HCT116 (cell line): Measurements from ENCODE around the gene GALNT16. TPM values are rescaled to one million over a fixed set of nuclear protein-coding genes. Genes with fewer than 3 reads are reported as not detected.

Source experiments
- ATAC-seq: fragments of 200-7000 bp; cut with Tn5 transposase; 2 replicates; pipeline ENCODE4 v1.9.1; 2020; ENCODE audit warnings: mild to moderate bottlenecking, moderate library complexity
- BruUV-seq: library from RNA; stranded (reverse); fragments of 400-500 nt; replicated peaks from 2 replicates; lab custom pipeline; 2021; lab: Mats Ljungman, UMichigan
- CTCF ChIA-PET: fragments of 300-600 bp; sonication (Branson Sonifier 250); formaldehyde crosslinking; loops from one replicate; lab custom pipeline; 2021; ENCODE audit warnings: antibody characterized with exemption; lab: Charles Lee
- POLR2A ChIA-PET: fragments of 300-600, 350-600 bp; sonication (Branson Sonifier 250); formaldehyde crosslinking; loops from one replicate; lab custom pipeline; 2021; ENCODE audit warnings: antibody characterized with exemption; lab: Charles Lee
- RAD21 ChIA-PET, 2 experiments: fragments of 300-600 bp; sonication (Branson Sonifier 250); formaldehyde crosslinking; loops; one replicate each; lab custom pipeline; 2023; ENCODE audit warnings: low total read pairs in 2 of 2; ENCODE audit not compliant: uncharacterized antibody in 2 of 2, unreplicated experiment in 2 of 2, low non-redundant PET in 1 of 2; lab: Charles Lee
- DNase-seq: peaks from one replicate; pipeline ENCODE4 v3.0.0-alpha.2; 2010; ENCODE audit warnings: low read depth, low spot score
- H2AFZ ChIP-seq: fragments of 200-600 bp; shearing (Covaris generic), sonication (generic); 2 replicates; pipeline ENCODE4 v1.6.1; 2017; ENCODE audit warnings: low read depth, mixed run types, mixed read lengths, antibody characterized with exemption, low read length; ENCODE audit not compliant: poor library complexity, severe bottlenecking
- H3K27ac ChIP-seq: 2 replicates; pipeline ENCODE4 v1.5.1; 2012; ENCODE audit warnings: low read depth, low read length
- H3K27me3 ChIP-seq: fragments of 200-600 bp; sonication (generic); 2 replicates; pipeline ENCODE4 v1.6.1; 2016; ENCODE audit warnings: mixed run types, low read length, mixed read lengths; ENCODE audit not compliant: insufficient read depth
- H3K36me3 ChIP-seq, 2 experiments: fragments of 200-500 bp in 1 of 2; fragments of 200-600 bp in 1 of 2; sonication (Bioruptor generic) in 1 of 2; sonication (generic) in 1 of 2; 2 replicates each; pipeline versions ENCODE4 v1.5.1 to v1.6.1; 2014 to 2016; ENCODE audit warnings: low read length in 2 of 2, inconsistent platforms in 1 of 2, mixed read lengths in 1 of 2, mixed run types in 1 of 2; ENCODE audit not compliant: insufficient read depth in 2 of 2, control insufficient read depth in 1 of 2
- H3K4me1 ChIP-seq, 2 experiments: fragments of 200-600 bp in 1 of 2; sonication (generic) in 1 of 2; 2 replicates each; pipeline versions ENCODE4 v1.5.1 to v1.6.1; 2012 to 2017; ENCODE audit warnings: low read length in 2 of 2, inconsistent platforms in 1 of 2, mild to moderate bottlenecking in 1 of 2, mixed read lengths in 1 of 2, mixed run types in 1 of 2, moderate library complexity in 1 of 2; ENCODE audit not compliant: insufficient read depth in 2 of 2, control insufficient read depth in 1 of 2
- H3K4me2 ChIP-seq: fragments of 200-600 bp; sonication (generic); 2 replicates; pipeline ENCODE4 v1.6.1; 2017; ENCODE audit warnings: mixed run types, low read length, mixed read lengths
- H3K4me3 ChIP-seq, 2 experiments: fragments of 200-600 bp in 1 of 2; sonication (generic) in 1 of 2; replicated peaks in 1 of 2; 2 replicates each; pipeline ENCODE4 v1.5.1; 2011 to 2016; ENCODE audit warnings: low read length in 2 of 2, control low read depth in 1 of 2, low read depth in 1 of 2, mild to moderate bottlenecking in 1 of 2, mixed read lengths in 1 of 2, mixed run types in 1 of 2
- H3K79me2 ChIP-seq: fragments of 200-600 bp; sonication (generic); 2 replicates; pipeline ENCODE4 v1.6.1; 2017; ENCODE audit warnings: mild to moderate bottlenecking, mixed run types, low read length, moderate library complexity, mixed read lengths; ENCODE audit not compliant: insufficient read depth
- H3K9ac ChIP-seq: fragments of 200-600 bp; sonication (generic); 2 replicates; pipeline ENCODE4 v1.6.1; 2016; ENCODE audit warnings: low read length, mixed read lengths
- H3K9me2 ChIP-seq: fragments of 200-600 bp; sonication (generic), shearing (Covaris generic); 2 replicates; pipeline ENCODE4 v1.6.1; 2017; ENCODE audit warnings: mixed run types, mild to moderate bottlenecking, moderate library complexity; ENCODE audit not compliant: insufficient read depth
- H3K9me3 ChIP-seq, 2 experiments: fragments of 200-500 bp in 1 of 2; fragments of 200-600 bp in 1 of 2; sonication (Bioruptor generic) in 1 of 2; sonication (generic) in 1 of 2; 2 replicates each; pipeline ENCODE4 v1.6.1; 2014 to 2017; ENCODE audit warnings: low read length in 2 of 2, mixed read lengths in 2 of 2, inconsistent platforms in 1 of 2, low read depth in 1 of 2, mild to moderate bottlenecking in 1 of 2, mixed run types in 1 of 2, moderate library complexity in 1 of 2; ENCODE audit not compliant: control insufficient read depth in 1 of 2, insufficient read depth in 1 of 2
- H4K20me1 ChIP-seq: fragments of 200-600 bp; sonication (generic), shearing (Covaris generic); 2 replicates; pipeline ENCODE4 v1.6.1; 2017; ENCODE audit warnings: mixed run types, mild to moderate bottlenecking, moderate library complexity; ENCODE audit not compliant: insufficient read depth
- ATF3 ChIP-seq: IDR thresholded peaks from 2 replicates; pipeline ENCODE4 v1.6.1; 2012
- EGR1 ChIP-seq: IDR thresholded peaks from 2 replicates; pipeline ENCODE4 v1.6.1; 2012; ENCODE audit warnings: low read depth
- FOSL1 ChIP-seq: IDR thresholded peaks from 2 replicates; pipeline ENCODE4 v1.6.1; 2012; ENCODE audit warnings: low read depth
- JUND ChIP-seq: IDR thresholded peaks from 2 replicates; pipeline ENCODE4 v1.6.1; 2012
- MAX ChIP-seq: IDR thresholded peaks from 2 replicates; pipeline ENCODE4 v1.6.1; 2012
- POLR2A ChIP-seq: IDR thresholded peaks from 2 replicates; pipeline ENCODE4 v1.7.0; 2011; ENCODE audit warnings: borderline replicate concordance; ENCODE audit not compliant: insufficient read depth, insufficient read length; ENCODE audit errors: extremely low read depth
- RAD21 ChIP-seq: IDR thresholded peaks from 2 replicates; pipeline ENCODE4 v1.6.1; 2012; ENCODE audit warnings: low read depth, mild to moderate bottlenecking
- TCF7L2 ChIP-seq: IDR thresholded peaks from 2 replicates; pipeline ENCODE4 v1.7.0; 2011; ENCODE audit warnings: borderline replicate concordance, inconsistent platforms; ENCODE audit not compliant: insufficient read depth, insufficient read length; ENCODE audit errors: extremely low read depth
- YY1 ChIP-seq: IDR thresholded peaks from 2 replicates; pipeline ENCODE4 v1.6.1; 2011; ENCODE audit warnings: low read length, low read depth, moderate library complexity, mild to moderate bottlenecking; ENCODE audit not compliant: insufficient replicate concordance; ENCODE audit errors: extremely low read depth
- ZBTB33 ChIP-seq: IDR thresholded peaks from 2 replicates; pipeline ENCODE4 v1.6.1; 2011; ENCODE audit warnings: mild to moderate bottlenecking, low read length, moderate library complexity; ENCODE audit not compliant: insufficient replicate concordance; ENCODE audit errors: extremely low read depth
- ZNF274 ChIP-seq: fragments of 200-500 bp; sonication (Bioruptor generic); IDR thresholded peaks from 2 replicates; pipeline ENCODE4 v1.6.1; 2014; ENCODE audit warnings: mild to moderate bottlenecking, low read depth, low read length, inconsistent platforms
- intact Hi-C: fragments of 100-400 bp; cut with micrococcal nuclease; formaldehyde crosslinking; loops from 2 replicates; pipeline ENCODE4 v1.10.0; 2022
- total RNA-seq: library from RNA; stranded (reverse); gene quantifications from one replicate; pipeline ENCODE4 v1.2.1, GENCODE V29; 2021; ENCODE audit not compliant: unreplicated experiment

GALNT16 gene
- total RNA-seq, 1 experiment from 2014 or later: 0.32 TPM

GRCh38 chr14:69232388-69232787 is 27.6 kb upstream of the GALNT16 start:
- no peak for TF ChIP-seq ZNF274
- no peak for TF ChIP-seq YY1
- no peak for TF ChIP-seq POLR2A
- no peak for TF ChIP-seq EGR1
- TF ChIP-seq ZBTB33: no peak
- TF ChIP-seq MAX: no peak
- TF ChIP-seq FOSL1: no peak
- no peak for TF ChIP-seq TCF7L2
- TF ChIP-seq ATF3: no peak
- no peak for TF ChIP-seq RAD21
- no peak for TF ChIP-seq JUND
- no peak overlapping the region for H2AFZ ChIP-seq
- no peak overlapping the region for H3K4me3 ChIP-seq
- no peak for ATAC-seq
- RAD21 ChIA-PET: no interaction called here
- H4K20me1 ChIP-seq: no peaks in the 10 kb centered on the region
- CTCF ChIA-PET: no interaction called here
- no peaks in the 10 kb centered on the region for H3K27me3 ChIP-seq
- peaks cover 0 to 21% of the 10 kb centered on the region in 2 experiments; a peak in 2 of 4 replicates for H3K36me3 ChIP-seq
- H3K9me3 ChIP-seq: no peaks in the 10 kb centered on the region
- H3K9me2 ChIP-seq: no peaks in the 10 kb centered on the region
- H3K9ac ChIP-seq: no peak overlapping the region
- intact Hi-C loops: no loop called here
- H3K27ac ChIP-seq: no peak overlapping the region
- H3K79me2 ChIP-seq: no peaks in the 10 kb centered on the region
- no peak overlapping the region for H3K4me2 ChIP-seq
- no peak for DNase-seq
- H3K4me1 ChIP-seq: no peaks in the 10 kb centered on the region
- POLR2A ChIA-PET: no interaction called here
- no TSS peak for BruUV-seq
